SU-DHL-6 (cell line): ENCODE data around the gene MYOM1.
"Not testable (repeated sequence)": the region's sequence is repeated elsewhere in the genome, so short reads cannot be mapped to it uniquely, and the experiment has no call there.

Experiments
- H2AFZ ChIP-seq: fragments of 200-600 bp; sonication (generic); 2 replicates; pipeline ENCODE4 v1.6.1; 2014; ENCODE audit warnings: low read depth, mild to moderate bottlenecking, moderate library complexity, mixed read lengths, antibody characterized with exemption, low read length; ENCODE audit not compliant: severe bottlenecking
- H3F3A ChIP-seq: fragments of 200-600 bp; shearing (Covaris generic); 2 replicates; pipeline ENCODE4 v1.6.0; 2016; ENCODE audit warnings: antibody characterized with exemption, mild to moderate bottlenecking; ENCODE audit not compliant: insufficient read depth
- H3K27ac ChIP-seq: fragments of 200-600 bp; sonication (generic); 2 replicates; pipeline ENCODE4 v1.5.1; 2016; ENCODE audit warnings: low read depth, mild to moderate bottlenecking, low read length, moderate library complexity, mixed read lengths
- H3K27me3 ChIP-seq: fragments of 200-600 bp; sonication (generic), shearing (Covaris generic); 2 replicates; pipeline ENCODE4 v1.6.0; 2014; ENCODE audit warnings: mild to moderate bottlenecking, low read length
- H3K36me3 ChIP-seq: fragments of 200-600 bp; sonication (generic); 2 replicates; pipeline ENCODE4 v1.6.1; 2014; ENCODE audit warnings: mild to moderate bottlenecking, low read length, mixed read lengths
- H3K4me2 ChIP-seq: fragments of 300-600, 200-600 bp; shearing (Covaris generic), sonication (generic); 2 replicates; pipeline ENCODE4 v1.6.0; 2014; ENCODE audit warnings: low read length, low read depth, mild to moderate bottlenecking; ENCODE audit not compliant: poor library complexity, severe bottlenecking
- H3K4me3 ChIP-seq: fragments of 200-600 bp; sonication (generic); 2 replicates; pipeline ENCODE4 v1.5.1; 2014; ENCODE audit warnings: antibody characterized with exemption, low read length, mild to moderate bottlenecking, mixed read lengths; ENCODE audit not compliant: insufficient read depth, poor library complexity, severe bottlenecking
- H3K79me2 ChIP-seq: fragments of 200-600 bp; sonication (generic); 2 replicates; pipeline ENCODE4 v1.6.1; 2014; ENCODE audit warnings: mild to moderate bottlenecking, low read length, moderate library complexity; ENCODE audit not compliant: insufficient read depth
- H3K9ac ChIP-seq: fragments of 200-600 bp; sonication (generic); 2 replicates; pipeline ENCODE4 v1.7.0; 2014; ENCODE audit warnings: mild to moderate bottlenecking, low read length
- H3K9me2 ChIP-seq: fragments of 200-600 bp; sonication (generic); replicated peaks from 2 replicates; pipeline ENCODE4 v1.6.1; 2014; ENCODE audit warnings: low read length; ENCODE audit not compliant: insufficient read depth
- H3K9me3 ChIP-seq: fragments of 200-600 bp; sonication (generic); 2 replicates; pipeline ENCODE4 v1.6.1; 2014; ENCODE audit warnings: low read length, mixed read lengths; ENCODE audit not compliant: insufficient read depth
- H4K20me1 ChIP-seq: fragments of 200-600 bp; sonication (generic); 2 replicates; pipeline ENCODE4 v1.6.1; 2014; ENCODE audit warnings: low read depth, mild to moderate bottlenecking, antibody characterized with exemption, low read length, moderate library complexity, mixed read lengths
- EZH2phosphoT487 ChIP-seq: fragments of 200-600 bp; sonication (generic), shearing (Covaris generic); conservative IDR thresholded peaks from 2 replicates; pipeline ENCODE4 v1.6.1; 2018; ENCODE audit warnings: mild to moderate bottlenecking, antibody characterized with exemption, low read length, moderate library complexity, mixed read lengths
- TF ChIP-seq, protein P1 (sequence below): fragments of 200-600 bp; sonication (generic); IDR thresholded peaks from one replicate; pipeline ENCODE4 v1.5.1; 2017; ENCODE audit warnings: antibody characterized with exemption, mild to moderate bottlenecking, low read length, moderate library complexity; ENCODE audit not compliant: insufficient read depth, poor library complexity, severe bottlenecking

Gene MYOM1

DNA sequence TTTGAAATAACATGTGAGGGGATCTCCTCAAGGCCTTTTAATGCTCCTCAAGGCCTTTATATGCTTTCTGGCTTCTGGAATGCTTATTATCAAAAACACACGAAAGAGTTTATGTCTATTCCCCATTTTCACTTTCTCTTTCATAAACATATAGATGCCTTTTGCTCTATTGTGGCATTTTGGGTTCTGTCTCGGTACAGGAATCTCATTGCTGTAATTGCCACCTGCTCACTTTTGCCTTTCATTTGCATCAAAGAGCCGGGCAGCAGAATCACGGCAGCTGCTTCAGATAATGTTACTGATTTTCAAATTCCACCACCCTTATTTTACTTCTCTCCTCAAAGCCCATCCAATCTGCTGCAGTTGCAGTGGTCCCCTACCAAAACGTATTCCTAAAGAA, 152.0 kb downstream of the MYOM1 start:
- no peak overlapping the region for H3K4me2 ChIP-seq
- H3K27ac ChIP-seq = no peak overlapping the region
- no peaks in the 10 kb centered on the region for H3K27me3 ChIP-seq
- no peak overlapping the region for H2AFZ ChIP-seq
- H3F3A ChIP-seq = no peaks in the 10 kb centered on the region
- H4K20me1 ChIP-seq = no peaks in the 10 kb centered on the region
- TF ChIP-seq, protein P1, sequence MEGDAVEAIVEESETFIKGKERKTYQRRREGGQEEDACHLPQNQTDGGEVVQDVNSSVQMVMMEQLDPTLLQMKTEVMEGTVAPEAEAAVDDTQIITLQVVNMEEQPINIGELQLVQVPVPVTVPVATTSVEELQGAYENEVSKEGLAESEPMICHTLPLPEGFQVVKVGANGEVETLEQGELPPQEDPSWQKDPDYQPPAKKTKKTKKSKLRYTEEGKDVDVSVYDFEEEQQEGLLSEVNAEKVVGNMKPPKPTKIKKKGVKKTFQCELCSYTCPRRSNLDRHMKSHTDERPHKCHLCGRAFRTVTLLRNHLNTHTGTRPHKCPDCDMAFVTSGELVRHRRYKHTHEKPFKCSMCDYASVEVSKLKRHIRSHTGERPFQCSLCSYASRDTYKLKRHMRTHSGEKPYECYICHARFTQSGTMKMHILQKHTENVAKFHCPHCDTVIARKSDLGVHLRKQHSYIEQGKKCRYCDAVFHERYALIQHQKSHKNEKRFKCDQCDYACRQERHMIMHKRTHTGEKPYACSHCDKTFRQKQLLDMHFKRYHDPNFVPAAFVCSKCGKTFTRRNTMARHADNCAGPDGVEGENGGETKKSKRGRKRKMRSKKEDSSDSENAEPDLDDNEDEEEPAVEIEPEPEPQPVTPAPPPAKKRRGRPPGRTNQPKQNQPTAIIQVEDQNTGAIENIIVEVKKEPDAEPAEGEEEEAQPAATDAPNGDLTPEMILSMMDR = no peak
- no peak for TF ChIP-seq EZH2phosphoT487
- H3K9me2 ChIP-seq = no peaks in the 10 kb centered on the region
- H3K79me2 ChIP-seq = no peaks in the 10 kb centered on the region
- no peak overlapping the region for H3K4me3 ChIP-seq
- H3K9ac ChIP-seq = no peak overlapping the region
- no peaks in the 10 kb centered on the region for H3K36me3 ChIP-seq
- no peaks in the 10 kb centered on the region for H3K9me3 ChIP-seq

DNA sequence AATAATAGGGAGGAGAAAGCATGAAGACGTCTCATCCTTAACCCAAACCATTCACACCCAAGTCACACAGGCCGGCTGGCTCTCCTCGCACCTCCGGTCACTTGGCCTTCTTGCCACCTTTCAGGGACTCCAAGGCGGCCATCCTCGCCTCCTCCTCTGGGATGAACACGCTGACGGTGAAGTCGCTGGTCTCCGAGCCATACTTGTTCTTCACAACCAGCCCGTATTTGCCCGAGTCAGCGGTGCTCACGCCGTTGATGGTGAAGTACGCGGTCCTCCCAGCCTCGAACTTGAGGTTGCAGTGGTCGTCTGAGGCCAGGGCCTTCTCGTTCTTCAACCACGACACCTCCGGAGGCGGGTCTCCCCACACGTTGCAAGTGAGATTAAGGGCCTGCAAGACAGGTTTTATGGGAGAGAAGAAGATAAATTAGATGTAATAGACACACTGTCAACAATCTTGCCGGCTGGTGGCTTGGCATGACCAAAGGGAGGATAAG, 152.6 kb downstream of the MYOM1 start:
- Histone ChIP-seq H3K27me3 (no peaks in the 10 kb centered on the region), H3K4me3 (no peak overlapping the region), H3K4me2 (no peak overlapping the region), H3K27ac (no peak overlapping the region), H2AFZ (no peak overlapping the region), H3K9ac (no peak overlapping the region), H3K9me2 (no peaks in the 10 kb centered on the region), H3K9me3 (no peaks in the 10 kb centered on the region), H3K36me3 (no peaks in the 10 kb centered on the region), H3K79me2 (no peaks in the 10 kb centered on the region), H3F3A (no peaks in the 10 kb centered on the region), H4K20me1 (no peaks in the 10 kb centered on the region)
- no peak for TF ChIP-seq EZH2phosphoT487
- TF ChIP-seq, protein P1 = no peak

DNA sequence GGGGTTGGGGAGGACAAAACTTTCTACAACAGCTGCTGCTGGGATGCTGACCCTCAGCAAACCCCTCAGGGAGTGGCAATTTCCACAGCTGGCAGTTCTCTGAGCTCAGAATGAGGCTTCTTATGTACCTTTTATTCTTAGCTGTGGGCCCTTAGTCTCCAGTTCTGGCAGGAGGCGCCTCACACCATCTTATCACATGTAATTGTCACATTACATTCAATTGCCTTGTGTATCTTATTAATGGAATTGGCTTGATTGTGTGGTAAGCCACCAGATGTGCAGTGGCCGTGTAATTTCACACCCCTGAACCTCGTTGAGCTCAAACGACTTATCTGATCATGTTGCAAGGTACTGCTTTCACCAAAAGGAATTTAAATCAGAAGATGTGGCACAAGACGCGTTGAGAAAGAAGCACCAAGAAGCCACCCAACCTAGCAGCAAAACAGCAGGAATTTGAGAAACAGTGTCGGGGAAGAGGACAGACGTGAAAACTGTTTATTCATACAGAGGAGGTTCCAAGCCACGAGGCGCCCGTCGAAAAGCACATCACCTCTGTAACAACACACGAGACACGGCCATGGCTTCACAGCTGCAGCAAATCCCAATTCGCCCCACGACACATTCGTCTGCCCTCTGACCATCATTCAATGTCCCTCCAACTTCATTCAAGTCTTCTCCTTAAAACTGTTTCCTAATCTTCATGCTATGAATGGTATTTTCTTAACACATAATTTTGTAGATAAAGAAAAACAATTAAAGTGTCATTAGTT, 153.2 kb downstream of the MYOM1 start:
- Histone ChIP-seq H3K9ac (no peak overlapping the region), H3K4me2 (no peak overlapping the region), H3K27me3 (no peaks in the 10 kb centered on the region), H3K79me2 (no peaks in the 10 kb centered on the region), H3K27ac (no peak overlapping the region), H3K9me3 (no peaks in the 10 kb centered on the region), H3F3A (no peaks in the 10 kb centered on the region), H3K9me2 (no peaks in the 10 kb centered on the region), H2AFZ (no peak overlapping the region), H3K36me3 (no peaks in the 10 kb centered on the region), H3K4me3 (no peak overlapping the region), H4K20me1 (no peaks in the 10 kb centered on the region)
- TF ChIP-seq EZH2phosphoT487 = no peak
- TF ChIP-seq, protein P1 = no peak

DNA sequence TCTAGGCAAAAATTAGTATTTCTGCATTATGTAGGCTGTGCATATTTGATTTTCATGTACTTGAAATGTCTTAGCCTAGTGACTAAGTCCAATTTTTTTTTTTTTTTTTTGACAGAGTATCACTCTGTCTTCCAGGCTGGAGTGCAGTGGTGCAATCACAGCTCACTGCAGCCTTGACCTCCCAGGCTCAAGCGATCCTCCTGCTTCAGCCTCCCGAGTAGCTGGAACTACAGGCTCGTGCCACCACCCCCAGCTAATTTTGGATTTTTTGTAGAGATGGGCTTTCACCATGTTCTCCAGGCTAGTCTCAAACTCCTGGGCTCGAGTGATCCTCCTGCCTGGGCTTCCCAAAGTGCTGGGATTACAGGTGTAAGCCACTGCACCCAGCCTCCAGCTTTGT, 156.0 kb downstream of the MYOM1 start:
- not testable (repeated sequence) for H3K79me2 ChIP-seq, H3K9me3 ChIP-seq, H3F3A ChIP-seq, H3K27ac ChIP-seq, H4K20me1 ChIP-seq, H3K9ac ChIP-seq, H3K4me3 ChIP-seq, H3K9me2 ChIP-seq, H3K36me3 ChIP-seq, H3K27me3 ChIP-seq, H3K4me2 ChIP-seq, H2AFZ ChIP-seq
